Psoas muscle (tissue), 8 donors: ENCODE data around the gene MAP3K7CL. TPM values are rescaled to one million over a fixed set of nuclear protein-coding genes. Genes with fewer than 3 reads are reported as not detected.
A peak's percentile ranks its signal among the peaks of the same experiment; 100 is the strongest.

ENCODE experiments used
- ATAC-seq, 4 donors: fragments of 200-7000 bp; cut with Tn5 transposase; one replicate each; pipeline ENCODE4 v1.9.1; 2020; ENCODE audit warnings: moderate library complexity in 3 of 4, mild to moderate bottlenecking in 2 of 4
- DNase-seq, 2 donors: peaks; one replicate each; pipeline ENCODE4 v3.0.0-alpha.2; 2020
- H3K27ac ChIP-seq: fragments of 200-600 bp; one replicate; pipeline ENCODE4 v1.8.0; 2022
- H3K27me3 ChIP-seq, 3 donors: fragments of 200-600 bp in 1 of 3; one replicate each; pipeline versions ENCODE4 v1.6.1 to v1.8.0; 2013 to 2022; ENCODE audit warnings: low read length in 2 of 3, mild to moderate bottlenecking in 2 of 3, moderate library complexity in 1 of 3; ENCODE audit not compliant: insufficient read depth in 3 of 3
- H3K36me3 ChIP-seq, 2 donors: fragments of 200-600 bp in 1 of 2; one replicate each; pipeline versions ENCODE4 v1.6.1 to v1.8.0; 2013 to 2022; ENCODE audit warnings: low read depth in 1 of 2, mild to moderate bottlenecking in 1 of 2, moderate library complexity in 1 of 2; ENCODE audit not compliant: insufficient read depth in 1 of 2
- H3K4me1 ChIP-seq: fragments of 200-600 bp; one replicate; pipeline ENCODE4 v1.8.0; 2022
- H3K4me3 ChIP-seq: fragments of 200-600 bp; one replicate; pipeline ENCODE4 v1.8.0; 2022; ENCODE audit warnings: mild to moderate bottlenecking
- H3K9me3 ChIP-seq: fragments of 200-600 bp; one replicate; pipeline ENCODE4 v1.8.0; 2022
- WGBS, 3 donors: extraction: QIAGEN DNeasy Blood & Tissue Kit; methylation state at CpG; one replicate each; pipeline versions ENCODE4 v1.1.6 to v1.1.7; 2013; 5-methylcytosine and 5-hydroxymethylcytosine counted together
- intact Hi-C, 2 donors: fragments of 100-400 bp; cut with DNase I; formaldehyde crosslinking; loops; one replicate each; pipeline versions ENCODE4 v1.11.0 to v1.14.2; 2022
- polyA plus RNA-seq, 3 donors: library from polyadenylated mRNA; stranded (reverse); fragments of 200-250 nt; gene quantifications; one replicate each; pipeline ENCODE4 v1.2.3, GENCODE V29; 2013
- total RNA-seq, 4 donors: library from RNA; stranded (reverse); fragmentation: NEBNext Ultra II Directional in 2 of 4; extraction: Animal tissue kit (Norgen Biotek cat#: 25700) in 2 of 4; gene quantifications; one replicate each; pipeline versions ENCODE4 v1.2.1 to v1.2.4, GENCODE V29; 2021 to 2023
- TF ChIP-seq, protein P1 (sequence below): fragments of 200-600 bp; IDR thresholded peaks from one replicate; pipeline ENCODE4 v1.8.0; 2022; ENCODE audit warnings: antibody characterized with exemption
- donor health status: healthy with polysubstance abuse.
- donor health status: DM: no; HTN: no; CAD: no; lungs with moderate emphysema.
- donor health status: Bipolar disorder and iron deficiency.
- donor health status: healthy.
- donor health status: DM: yes; HTN: yes; CAD: no.
- donor health status: DM: no; HTN: no; CAD: no.
- donor health status: DM: no; HTN: no; CAD: no.
- donor health status: DM: yes; HTN: yes; CAD: no.

MAP3K7CL gene
- total and polyA plus RNA-seq, 7 donors, result 3.3 to 107 (median 15.5) TPM

DNA sequence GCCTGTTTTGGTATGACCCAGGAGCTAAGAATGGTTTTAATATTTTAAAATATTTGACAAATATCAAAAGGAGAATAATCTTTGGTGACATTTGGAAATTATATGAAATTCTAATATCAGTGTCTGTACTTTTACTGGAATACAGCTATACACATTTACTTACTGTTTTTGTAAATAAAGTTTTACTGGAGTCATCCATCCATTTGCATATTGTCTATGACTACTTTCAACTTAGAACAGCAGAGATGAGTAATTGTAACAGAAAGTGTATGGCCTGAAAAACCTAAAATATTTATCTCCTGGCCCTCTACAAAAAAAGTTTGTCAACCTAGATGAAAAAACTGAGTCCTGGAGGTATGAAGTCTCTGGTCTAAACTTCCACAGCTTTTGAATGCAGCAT, 5.8 kb upstream of the MAP3K7CL start:
- TF ChIP-seq, protein P1, sequence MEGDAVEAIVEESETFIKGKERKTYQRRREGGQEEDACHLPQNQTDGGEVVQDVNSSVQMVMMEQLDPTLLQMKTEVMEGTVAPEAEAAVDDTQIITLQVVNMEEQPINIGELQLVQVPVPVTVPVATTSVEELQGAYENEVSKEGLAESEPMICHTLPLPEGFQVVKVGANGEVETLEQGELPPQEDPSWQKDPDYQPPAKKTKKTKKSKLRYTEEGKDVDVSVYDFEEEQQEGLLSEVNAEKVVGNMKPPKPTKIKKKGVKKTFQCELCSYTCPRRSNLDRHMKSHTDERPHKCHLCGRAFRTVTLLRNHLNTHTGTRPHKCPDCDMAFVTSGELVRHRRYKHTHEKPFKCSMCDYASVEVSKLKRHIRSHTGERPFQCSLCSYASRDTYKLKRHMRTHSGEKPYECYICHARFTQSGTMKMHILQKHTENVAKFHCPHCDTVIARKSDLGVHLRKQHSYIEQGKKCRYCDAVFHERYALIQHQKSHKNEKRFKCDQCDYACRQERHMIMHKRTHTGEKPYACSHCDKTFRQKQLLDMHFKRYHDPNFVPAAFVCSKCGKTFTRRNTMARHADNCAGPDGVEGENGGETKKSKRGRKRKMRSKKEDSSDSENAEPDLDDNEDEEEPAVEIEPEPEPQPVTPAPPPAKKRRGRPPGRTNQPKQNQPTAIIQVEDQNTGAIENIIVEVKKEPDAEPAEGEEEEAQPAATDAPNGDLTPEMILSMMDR, result no peak
- H3K27ac ChIP-seq, result no peak overlapping the region

DNA sequence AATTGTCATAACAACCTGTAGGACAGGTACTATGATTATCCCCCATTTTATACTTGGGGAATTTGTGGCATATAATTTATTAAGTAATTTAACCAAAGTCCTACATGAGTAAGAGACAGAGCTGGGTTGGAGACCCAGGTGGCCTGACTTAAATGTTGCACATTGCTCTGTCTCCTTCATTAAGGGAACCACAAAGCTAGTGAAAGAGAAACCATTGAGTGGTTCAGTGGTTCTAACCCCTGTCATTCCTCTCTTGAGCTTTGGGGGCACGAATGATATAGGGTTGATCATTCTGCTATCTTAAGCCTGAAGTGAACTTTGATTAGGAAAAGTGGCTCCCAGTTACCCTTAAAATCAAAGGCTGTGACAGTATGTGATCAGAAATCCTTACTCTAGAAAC, 5.3 kb upstream of the MAP3K7CL start:
- Histone ChIP-seq H3K9me3 (no peaks in the 10 kb centered on the region), H3K27ac (no peak overlapping the region), H3K4me1 (peaks cover 7% of the 10 kb centered on the region), H3K36me3 (no peaks in the 10 kb centered on the region), H3K4me3 (no peak overlapping the region), H3K27me3 (no peaks in the 10 kb centered on the region)
- TF ChIP-seq, protein P1, result no peak
- no peak for DNase-seq
- ATAC-seq, result no peak
- intact Hi-C loops, result no loop called here
- WGBS, 3 donors, result 81 to 93% (median 89%) methylated on average over 1 of the region's 1 CpG

More for the DNA sequence above, 5.8 kb upstream of the MAP3K7CL start:
- DNase-seq (no peak), ATAC-seq (no peak)
- Histone ChIP-seq H3K4me3 (no peak overlapping the region), H3K9me3 (no peaks in the 10 kb centered on the region), H3K36me3 (no peaks in the 10 kb centered on the region), H3K4me1 (peaks cover 4% of the 10 kb centered on the region), H3K27me3 (no peaks in the 10 kb centered on the region)
- intact Hi-C loops, result no loop called here

DNA sequence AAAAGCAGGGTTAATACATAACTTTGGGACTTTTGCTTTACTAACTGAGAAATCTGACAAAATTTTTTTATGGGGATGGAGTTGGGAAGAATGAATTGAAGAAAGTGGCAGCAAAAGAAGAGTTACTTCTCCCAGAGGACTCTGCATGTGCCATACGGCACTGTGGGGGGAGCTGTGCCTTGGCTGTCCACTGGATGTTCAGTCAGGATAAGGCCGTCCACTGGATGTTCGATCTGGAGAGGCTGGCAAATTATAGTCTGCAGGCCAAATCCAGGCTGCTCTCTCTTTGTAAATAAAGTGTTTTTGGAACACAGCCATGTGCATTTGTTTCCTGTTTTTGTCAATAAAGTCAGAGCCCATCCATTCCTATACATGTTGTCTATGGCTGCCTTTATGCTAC, 4.5 kb upstream of the MAP3K7CL start:
- TF ChIP-seq, protein P1, result no peak
- ATAC-seq (no peak), DNase-seq (no peak)
- WGBS, 3 donors, result 46 to 80% (median 57%) methylated on average over 3 of the region's 3 CpGs
- Histone ChIP-seq H3K36me3 (no peaks in the 10 kb centered on the region), H3K4me1 (peaks cover 9% of the 10 kb centered on the region), H3K9me3 (no peaks in the 10 kb centered on the region), H3K27me3 (no peaks in the 10 kb centered on the region), H3K27ac (no peak overlapping the region), H3K4me3 (no peak overlapping the region)
- intact Hi-C loops, result no loop called here

DNA sequence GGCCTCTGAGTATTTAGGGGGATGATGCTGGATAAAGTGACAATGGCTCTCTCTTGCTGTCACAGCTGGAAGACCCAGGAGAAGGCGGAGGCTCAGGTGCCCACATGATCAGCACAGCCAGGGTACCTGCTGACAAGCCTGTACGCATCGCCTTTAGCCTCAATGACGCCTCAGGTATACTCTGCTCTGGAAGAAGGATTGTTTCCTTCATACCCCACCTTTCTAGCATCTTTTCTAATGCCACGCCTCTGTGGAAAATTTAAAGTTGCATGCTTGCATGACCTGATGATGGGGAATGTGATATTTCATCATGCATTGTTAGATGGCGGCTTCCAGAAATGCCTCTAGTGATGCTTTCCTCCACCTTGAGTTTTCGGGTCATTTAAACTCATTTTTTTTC, 2.8 kb downstream of the MAP3K7CL start:
- WGBS, 3 donors, result 95 to 98% (median 98%) methylated on average over 7 of the region's 7 CpGs
- Histone ChIP-seq H3K27me3 (no peaks in the 10 kb centered on the region), H3K27ac (no peak overlapping the region), H3K36me3 (peaks cover 0 to 14% of the 10 kb centered on the region in 2 donors), H3K9me3 (no peaks in the 10 kb centered on the region), H3K4me1 (peaks cover 23% of the 10 kb centered on the region), H3K4me3 (no peak overlapping the region)
- ATAC-seq (no peak), DNase-seq (no peak)
- intact Hi-C loops, result no loop called here
- TF ChIP-seq, protein P1, result no peak

DNA sequence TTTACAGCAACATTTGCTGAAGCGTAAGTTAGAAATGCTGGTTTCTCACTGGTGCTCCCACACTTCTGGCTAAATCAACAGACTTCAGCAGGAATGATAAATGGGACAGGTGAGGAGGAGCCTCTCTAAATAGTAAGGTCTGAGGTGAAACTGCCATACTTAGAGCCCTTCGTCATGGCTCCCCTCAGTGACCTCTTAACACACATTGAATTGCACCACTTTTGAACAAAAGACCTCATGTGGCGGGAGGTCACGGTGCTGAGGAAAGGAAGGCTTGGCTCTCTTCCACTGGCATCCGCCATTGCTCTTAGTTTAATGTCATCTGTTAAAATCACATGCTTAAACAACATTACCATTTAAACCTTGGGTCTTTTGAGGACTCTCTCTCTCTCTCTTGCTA, 3.4 kb downstream of the MAP3K7CL start:
- peak in 2 of 4 donors; percentile 21 to 28 for ATAC-seq
- Histone ChIP-seq H3K9me3 (no peaks in the 10 kb centered on the region), H3K27ac (no peak overlapping the region), H3K4me1 (peaks cover 23% of the 10 kb centered on the region), H3K4me3 (no peak overlapping the region), H3K36me3 (peaks cover 0 to 14% of the 10 kb centered on the region in 2 donors), H3K27me3 (no peaks in the 10 kb centered on the region)
- intact Hi-C loops, result no loop called here
- WGBS, 3 donors, result 66 to 82% (median 82%) methylated on average over 5 of the region's 5 CpGs
- DNase-seq, result no peak
- TF ChIP-seq, protein P1, result no peak
